OCI-LY1 (cell line): ENCODE results near the gene FEM1A.

ENCODE experiments used
- H2AFZ ChIP-seq: fragments of 200-600 bp; sonication (generic), shearing (Covaris generic); 2 replicates; pipeline ENCODE4 v1.6.0; 2014; ENCODE audit warnings: antibody characterized with exemption, mild to moderate bottlenecking, low read length
- H3F3A ChIP-seq: fragments of 200-600 bp; sonication (generic), shearing (Covaris generic); 2 replicates; pipeline ENCODE4 v1.6.0; 2014; ENCODE audit warnings: mild to moderate bottlenecking, antibody characterized with exemption, low read length, moderate library complexity; ENCODE audit not compliant: insufficient read depth
- H3K27ac ChIP-seq: fragments of 200-600 bp; sonication (generic); 2 replicates; pipeline ENCODE4 v1.5.1; 2014; ENCODE audit warnings: low read length, mixed run types, mild to moderate bottlenecking, low read depth; ENCODE audit not compliant: poor library complexity, severe bottlenecking
- H3K27me3 ChIP-seq: fragments of 200-600 bp; sonication (generic); 2 replicates; pipeline ENCODE4 v1.6.0; 2014; ENCODE audit warnings: antibody characterized with exemption, mild to moderate bottlenecking, low read length, moderate library complexity; ENCODE audit not compliant: insufficient read depth
- H3K36me3 ChIP-seq: fragments of 200-600 bp; sonication (generic); 2 replicates; pipeline ENCODE4 v1.6.1; 2014; ENCODE audit warnings: mild to moderate bottlenecking, antibody characterized with exemption, low read length, moderate library complexity, mixed read lengths; ENCODE audit not compliant: insufficient read depth
- H3K4me1 ChIP-seq: fragments of 200-600 bp; sonication (generic); 2 replicates; pipeline ENCODE4 v1.5.1; 2014; ENCODE audit warnings: mild to moderate bottlenecking, low read length, moderate library complexity; ENCODE audit not compliant: insufficient read depth, severe bottlenecking
- H3K4me2 ChIP-seq: fragments of 200-600 bp; sonication (generic), shearing (Covaris generic); 2 replicates; pipeline ENCODE4 v1.6.1; 2014; ENCODE audit warnings: low read length
- H3K4me3 ChIP-seq: fragments of 200-600 bp; sonication (generic); 2 replicates; pipeline ENCODE4 v1.5.1; 2014; ENCODE audit warnings: low read length, low read depth, mild to moderate bottlenecking, mixed read lengths; ENCODE audit not compliant: poor library complexity, severe bottlenecking
- H3K79me2 ChIP-seq: fragments of 200-600 bp; shearing (Covaris generic); 2 replicates; pipeline ENCODE4 v1.6.1; 2016; ENCODE audit warnings: mixed run types, low read length, mixed read lengths; ENCODE audit not compliant: insufficient read depth
- H3K9ac ChIP-seq: fragments of 200-600 bp; sonication (generic), shearing (Covaris generic); 2 replicates; pipeline ENCODE4 v1.6.1; 2014; ENCODE audit warnings: mild to moderate bottlenecking, low read length, mixed read lengths
- H3K9me2 ChIP-seq: fragments of 200-600 bp; sonication (generic), shearing (Covaris generic); 2 replicates; pipeline ENCODE4 v1.6.1; 2014; ENCODE audit warnings: low read depth, mild to moderate bottlenecking, low read length, mixed read lengths
- H3K9me3 ChIP-seq: fragments of 200-600 bp; shearing (Covaris generic); 2 replicates; pipeline ENCODE4 v1.6.1; 2014; ENCODE audit warnings: low read length, mixed read lengths
- H4K20me1 ChIP-seq: fragments of 200-600 bp; sonication (generic), shearing (Covaris generic); 2 replicates; pipeline ENCODE4 v1.6.0; 2016; ENCODE audit warnings: mild to moderate bottlenecking, low read length; ENCODE audit not compliant: insufficient read depth
- CTCF ChIP-seq: fragments of 200-600 bp; sonication (generic), shearing (Covaris generic); IDR thresholded peaks from 2 replicates; pipeline ENCODE4 v1.5.1; 2017; ENCODE audit warnings: mild to moderate bottlenecking, antibody characterized with exemption, low read length, moderate library complexity, mixed read lengths
- EZH2 ChIP-seq: fragments of 200-600 bp; sonication (generic), shearing (Covaris generic); IDR thresholded peaks from 2 replicates; pipeline ENCODE4 v1.8.0; 2017; ENCODE audit warnings: borderline replicate concordance, mixed run types, mild to moderate bottlenecking, antibody characterized with exemption, low read length, moderate library complexity, mixed read lengths

The FEM1A gene

GRCh38 chr19:4794971-4795370, 3.4 kb downstream of the FEM1A start:
- Histone ChIP-seq H3K79me2 (peaks cover 23% of the 10 kb centered on the region), H3K9me3 (no peaks in the 10 kb centered on the region), H3K36me3 (peaks cover 52% of the 10 kb centered on the region), H2AFZ (no peak overlapping the region), H4K20me1 (no peaks in the 10 kb centered on the region), H3K9me2 (no peaks in the 10 kb centered on the region), H3K27ac (no peak overlapping the region), H3K9ac (no peak overlapping the region), H3K4me2 (peak overlapping the region; percentile 48; the same call in 1 of the 2 replicates), H3K4me1 (peaks cover 40% of the 10 kb centered on the region), H3K4me3 (peak overlapping the region; percentile 19), H3F3A (peaks cover 2% of the 10 kb centered on the region; the same call in 1 of the 2 replicates), H3K27me3 (no peaks in the 10 kb centered on the region)
- TF ChIP-seq EZH2 (no peak), CTCF (no peak)

- no peak overlapping the region for H2AFZ ChIP-seq
- H3K4me2 ChIP-seq, result peak overlapping the region; percentile 48; the same call in 1 of the 2 replicates
- peaks cover 23% of the 10 kb centered on the region for H3K79me2 ChIP-seq
- H3K4me3 ChIP-seq, result no peak overlapping the region
- no peaks in the 10 kb centered on the region for H3K9me3 ChIP-seq
- peaks cover 37% of the 10 kb centered on the region for H3K4me1 ChIP-seq
- H3K9me2 ChIP-seq, result no peaks in the 10 kb centered on the region
- no peak overlapping the region for H3K27ac ChIP-seq
- H3F3A ChIP-seq, result peaks cover 2% of the 10 kb centered on the region; the same call in 1 of the 2 replicates
- no peak overlapping the region for H3K9ac ChIP-seq
- TF ChIP-seq EZH2, result no peak
- no peak for TF ChIP-seq CTCF
- H3K27me3 ChIP-seq, result no peaks in the 10 kb centered on the region
- H4K20me1 ChIP-seq, result no peaks in the 10 kb centered on the region
- peaks cover 52% of the 10 kb centered on the region for H3K36me3 ChIP-seq
These were observed 3.9 kb downstream of the FEM1A start for GRCh38 chr19:4795400-4795799.

GRCh38 chr19:4800591-4801081, 9.1 kb downstream of the FEM1A start:
- TF ChIP-seq EZH2, result no peak
- TF ChIP-seq CTCF, result no peak
- Histone ChIP-seq H3K4me3 (no peak overlapping the region), H3K4me2 (no peak overlapping the region), H3K79me2 (no peaks in the 10 kb centered on the region), H4K20me1 (no peaks in the 10 kb centered on the region), H3K9ac (no peak overlapping the region), H3K27me3 (no peaks in the 10 kb centered on the region), H3F3A (peaks cover 2% of the 10 kb centered on the region; the same call in 1 of the 2 replicates), H3K4me1 (no peaks in the 10 kb centered on the region), H3K36me3 (peaks cover 21% of the 10 kb centered on the region), H3K9me3 (no peaks in the 10 kb centered on the region), H3K9me2 (no peaks in the 10 kb centered on the region), H3K27ac (no peak overlapping the region), H2AFZ (no peak overlapping the region)
